ENCODE measurements around the gene SOX6. TPM values are rescaled to one million over a fixed set of nuclear protein-coding genes. Genes with fewer than 3 reads are reported as not detected.

The SOX6 gene
- total RNA-seq, 1 experiment from 2014 or later = 0.21 TPM

DNA sequence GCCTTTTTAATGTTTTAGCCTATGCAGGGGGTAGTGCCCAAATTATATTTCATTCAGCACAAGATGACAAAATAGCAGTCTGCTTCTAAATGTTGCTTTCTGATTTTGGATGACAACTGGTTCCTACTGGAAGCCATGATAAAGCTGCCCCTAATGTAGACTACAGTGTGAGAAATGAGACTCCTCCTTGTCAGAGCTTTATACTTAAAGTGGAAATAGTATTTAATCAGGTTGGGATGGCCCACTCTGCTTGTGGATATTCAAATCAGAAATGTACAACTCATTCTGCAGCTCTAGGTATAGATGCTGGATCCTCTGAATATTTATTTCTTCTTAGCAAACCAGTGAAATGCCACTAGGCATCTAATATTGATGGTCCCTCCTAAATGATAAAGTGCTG, 171.3 kb downstream of the SOX6 start:
- CTCF ChIA-PET = no interaction called here
- POLR2A ChIA-PET = no interaction called here
- in situ Hi-C loops (cut with HindIII; ENCODE audit: low pct_unique_long_range_greater_than_20kb, low sequenced_read_pairs) = no loop called here
- Histone ChIP-seq H3K9me3 (ENCODE audit: control insufficient read depth, insufficient read depth, low read depth, low read length) (no peaks in the 10 kb centered on the region), H3K4me3 (ENCODE audit: low read depth in 2 of 2, low read length in 2 of 2) (no peak overlapping the region), H3K4me1 (ENCODE audit: control insufficient read depth, insufficient read depth, low read length) (no peaks in the 10 kb centered on the region), H3K27me3 (ENCODE audit: control insufficient read depth, insufficient read depth, low read length) (no peaks in the 10 kb centered on the region), H3K27ac (ENCODE audit: low read length) (no peak overlapping the region), H3K36me3 (ENCODE audit: control insufficient read depth, insufficient read depth, low read length) (no peaks in the 10 kb centered on the region)
- ATAC-seq (no peak), DNase-seq (ENCODE audit: low read depth, low spot score) (no peak)
- intact Hi-C loops (cut with micrococcal nuclease; ENCODE audit: unreplicated experiment) = no loop called here
- no peak for TF ChIP-seq TCF7L2 (IDR thresholded peaks at IDR 0.05; ENCODE audit: low read depth, low read length)
- no peak for TF ChIP-seq SIN3A (IDR thresholded peaks at IDR 0.05; ENCODE audit: borderline replicate concordance, insufficient read depth, low read depth, low read length)
- TF ChIP-seq, protein P1, sequence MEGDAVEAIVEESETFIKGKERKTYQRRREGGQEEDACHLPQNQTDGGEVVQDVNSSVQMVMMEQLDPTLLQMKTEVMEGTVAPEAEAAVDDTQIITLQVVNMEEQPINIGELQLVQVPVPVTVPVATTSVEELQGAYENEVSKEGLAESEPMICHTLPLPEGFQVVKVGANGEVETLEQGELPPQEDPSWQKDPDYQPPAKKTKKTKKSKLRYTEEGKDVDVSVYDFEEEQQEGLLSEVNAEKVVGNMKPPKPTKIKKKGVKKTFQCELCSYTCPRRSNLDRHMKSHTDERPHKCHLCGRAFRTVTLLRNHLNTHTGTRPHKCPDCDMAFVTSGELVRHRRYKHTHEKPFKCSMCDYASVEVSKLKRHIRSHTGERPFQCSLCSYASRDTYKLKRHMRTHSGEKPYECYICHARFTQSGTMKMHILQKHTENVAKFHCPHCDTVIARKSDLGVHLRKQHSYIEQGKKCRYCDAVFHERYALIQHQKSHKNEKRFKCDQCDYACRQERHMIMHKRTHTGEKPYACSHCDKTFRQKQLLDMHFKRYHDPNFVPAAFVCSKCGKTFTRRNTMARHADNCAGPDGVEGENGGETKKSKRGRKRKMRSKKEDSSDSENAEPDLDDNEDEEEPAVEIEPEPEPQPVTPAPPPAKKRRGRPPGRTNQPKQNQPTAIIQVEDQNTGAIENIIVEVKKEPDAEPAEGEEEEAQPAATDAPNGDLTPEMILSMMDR (IDR thresholded peaks at IDR 0.05) = no peak
- no peak for TF ChIP-seq POLR2AphosphoS5 (IDR thresholded peaks at IDR 0.05; ENCODE audit: low read depth, low read length)
- TF ChIP-seq REST (IDR thresholded peaks at IDR 0.05; ENCODE audit: insufficient read depth in 1 of 2, low read depth in 2 of 2, low read length in 1 of 2) = no peak
- BruUV-seq (replicated peaks) = no TSS peak

DNA sequence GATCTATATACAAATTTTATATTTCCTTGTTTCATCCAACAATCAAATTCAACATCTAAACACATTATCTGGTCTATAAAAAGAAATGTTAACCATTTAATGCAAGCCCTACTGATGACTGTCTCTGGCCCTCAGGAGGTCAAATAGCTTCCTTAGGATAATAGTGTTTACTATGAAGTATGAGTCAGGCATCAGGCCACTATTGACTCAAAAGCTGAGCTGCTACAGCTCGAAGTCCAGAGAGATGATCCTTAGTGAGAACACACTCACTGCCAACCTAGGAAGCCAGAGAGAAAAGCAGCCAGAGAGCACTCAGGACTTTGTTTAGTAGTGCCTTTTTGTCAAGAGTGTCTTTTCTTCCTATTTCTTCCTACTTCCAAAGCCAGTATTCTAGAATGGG, 171.8 kb downstream of the SOX6 start:
- ChIA-PET CTCF (no interaction called here), POLR2A (no interaction called here)
- peak; percentile 65; the same call in 1 of the 2 replicates for ATAC-seq
- H3K9me3 ChIP-seq (ENCODE audit: control insufficient read depth, insufficient read depth, low read depth, low read length) = no peaks in the 10 kb centered on the region
- H3K4me3 ChIP-seq (ENCODE audit: low read depth in 2 of 2, low read length in 2 of 2) = no peak overlapping the region
- no peaks in the 10 kb centered on the region for H3K4me1 ChIP-seq (ENCODE audit: control insufficient read depth, insufficient read depth, low read length)
- in situ Hi-C loops (cut with HindIII; ENCODE audit: low pct_unique_long_range_greater_than_20kb, low sequenced_read_pairs) (no loop called here), intact Hi-C loops (cut with micrococcal nuclease; ENCODE audit: unreplicated experiment) (no loop called here)
- no peak overlapping the region for H3K27ac ChIP-seq (ENCODE audit: low read length)
- no TSS peak for BruUV-seq (replicated peaks)
- no peaks in the 10 kb centered on the region for H3K36me3 ChIP-seq (ENCODE audit: control insufficient read depth, insufficient read depth, low read length)
- DNase-seq (ENCODE audit: low read depth, low spot score) = peak; percentile 52
- no peaks in the 10 kb centered on the region for H3K27me3 ChIP-seq (ENCODE audit: control insufficient read depth, insufficient read depth, low read length)
- no peak for TF ChIP-seq SIN3A (IDR thresholded peaks at IDR 0.05; ENCODE audit: borderline replicate concordance, insufficient read depth, low read depth, low read length)
- TF ChIP-seq, protein P1 (IDR thresholded peaks at IDR 0.05) = no peak
- TF ChIP-seq TCF7L2 (IDR thresholded peaks at IDR 0.05; ENCODE audit: low read depth, low read length) = no peak
- no peak for TF ChIP-seq POLR2AphosphoS5 (IDR thresholded peaks at IDR 0.05; ENCODE audit: low read depth, low read length)
- no peak for TF ChIP-seq REST (IDR thresholded peaks at IDR 0.05; ENCODE audit: insufficient read depth in 1 of 2, low read depth in 2 of 2, low read length in 1 of 2)
